DOHH2 (cell line): ENCODE data around the gene TAS2R40.

ENCODE experiments used
- CTCF ChIP-seq: fragments of 200-600 bp; sonication (generic); IDR thresholded peaks from one replicate; pipeline ENCODE4 v1.5.1; 2014; ENCODE audit warnings: antibody characterized with exemption, mild to moderate bottlenecking, low read depth, low read length; ENCODE audit not compliant: poor library complexity, severe bottlenecking
- EZH2phosphoT487 ChIP-seq: fragments of 200-600 bp; sonication (generic); IDR thresholded peaks from 2 replicates; pipeline ENCODE4 v1.6.1; 2017; ENCODE audit warnings: borderline replicate concordance, mild to moderate bottlenecking, antibody characterized with exemption, low read length, moderate library complexity, mixed read lengths

- TF ChIP-seq CTCF, result no peak
- no peak for TF ChIP-seq EZH2phosphoT487
Measured at GRCh38 chr7:143183024-143183423, 38.8 kb upstream of the TAS2R40 start, which contains the start of gene TAS2R39.
